WI38 (cell line): ENCODE data around the gene GOSR2.

Source experiments
- H3K4me3 ChIP-seq: 2 replicates; pipeline ENCODE4 v1.5.1; 2011; ENCODE audit warnings: low read depth, mild to moderate bottlenecking, control low read depth, low read length
- CTCF ChIP-seq: IDR thresholded peaks from 2 replicates; pipeline ENCODE4 v1.5.1; 2012; ENCODE audit warnings: low read depth, mild to moderate bottlenecking, control low read depth, low read length

The GOSR2 gene

GRCh38 chr17:46916623-46917022 is 6.3 kb upstream of the GOSR2 start:
- no peak overlapping the region for H3K4me3 ChIP-seq
- TF ChIP-seq CTCF = no peak

- no peak for TF ChIP-seq CTCF
- no peak overlapping the region for H3K4me3 ChIP-seq
These were observed 5.9 kb upstream of the GOSR2 start for GRCh38 chr17:46917041-46917440.

- H3K4me3 ChIP-seq = no peak overlapping the region
- no peak for TF ChIP-seq CTCF
These were observed 5.4 kb upstream of the GOSR2 start for GRCh38 chr17:46917516-46917915.

GRCh38 chr17:46921962-46922361 is 998 bp upstream of the GOSR2 start:
- H3K4me3 ChIP-seq = peak overlapping the region; percentile 100

GRCh38 chr17:46922487-46922803 is 515 bp upstream of the GOSR2 start:
- no peak for TF ChIP-seq CTCF
- H3K4me3 ChIP-seq = peak overlapping the region; percentile 100

GRCh38 chr17:46925185-46925868 is 2.4 kb downstream of the GOSR2 start:
- H3K4me3 ChIP-seq = no peak overlapping the region
- no peak for TF ChIP-seq CTCF

GRCh38 chr17:46928467-46929261 is 5.7 kb downstream of the GOSR2 start:
- no peak overlapping the region for H3K4me3 ChIP-seq
- TF ChIP-seq CTCF = no peak

- TF ChIP-seq CTCF = no peak
These were observed 6.5 kb downstream of the GOSR2 start for GRCh38 chr17:46929413-46929812.

More at GRCh38 chr17:46929413-46929812, 6.5 kb downstream of the GOSR2 start:
- H3K4me3 ChIP-seq = no peak overlapping the region
